GM21717 (cell line): ENCODE results near the gene S100A10.

Source experiments
- ATAC-seq: cut with Tn5 transposase; IDR thresholded peaks from one replicate; pipeline ENCODE4 v1.9.1; 2021; ENCODE audit warnings: mild to moderate bottlenecking, moderate library complexity; ENCODE audit not compliant: unreplicated experiment

S100A10 gene

GRCh38 chr1:151988405-151988923 lies 5.2 kb downstream of the S100A10 start:
- ATAC-seq, result no peak

- no peak for ATAC-seq
These were observed 7.0 kb downstream of the S100A10 start for GRCh38 chr1:151986501-151987190.

GRCh38 chr1:151985768-151986167 lies 7.9 kb downstream of the S100A10 start:
- ATAC-seq, result no peak

DNA sequence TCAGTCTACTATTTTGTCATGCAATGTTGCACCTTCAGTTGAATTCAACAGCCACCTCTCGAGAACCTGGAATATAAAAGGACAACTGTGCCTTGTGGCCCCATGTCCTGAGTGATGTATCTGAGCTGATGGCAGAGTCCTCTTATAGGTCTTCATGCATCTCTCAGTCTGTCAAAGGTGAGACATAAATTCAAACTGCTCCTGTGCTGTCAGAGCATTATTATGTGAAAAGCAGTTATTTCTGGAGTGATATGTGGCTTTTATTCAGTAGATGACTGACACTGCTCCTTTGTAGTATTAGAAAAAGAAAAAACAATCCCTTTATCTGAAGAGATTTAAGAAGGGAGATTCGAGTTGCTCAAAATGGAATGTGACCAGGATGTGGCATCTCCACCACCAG lies 8.4 kb downstream of the S100A10 start:
- ATAC-seq, result no peak

- peak; percentile 95 for ATAC-seq
These were observed 9.2 kb downstream of the S100A10 start for GRCh38 chr1:151984313-151984956.

GRCh38 chr1:151982300-151983005 lies 11.2 kb downstream of the S100A10 start:
- no peak for ATAC-seq

- ATAC-seq, result no peak
These were observed 12.5 kb downstream of the S100A10 start for GRCh38 chr1:151981178-151981525.

DNA sequence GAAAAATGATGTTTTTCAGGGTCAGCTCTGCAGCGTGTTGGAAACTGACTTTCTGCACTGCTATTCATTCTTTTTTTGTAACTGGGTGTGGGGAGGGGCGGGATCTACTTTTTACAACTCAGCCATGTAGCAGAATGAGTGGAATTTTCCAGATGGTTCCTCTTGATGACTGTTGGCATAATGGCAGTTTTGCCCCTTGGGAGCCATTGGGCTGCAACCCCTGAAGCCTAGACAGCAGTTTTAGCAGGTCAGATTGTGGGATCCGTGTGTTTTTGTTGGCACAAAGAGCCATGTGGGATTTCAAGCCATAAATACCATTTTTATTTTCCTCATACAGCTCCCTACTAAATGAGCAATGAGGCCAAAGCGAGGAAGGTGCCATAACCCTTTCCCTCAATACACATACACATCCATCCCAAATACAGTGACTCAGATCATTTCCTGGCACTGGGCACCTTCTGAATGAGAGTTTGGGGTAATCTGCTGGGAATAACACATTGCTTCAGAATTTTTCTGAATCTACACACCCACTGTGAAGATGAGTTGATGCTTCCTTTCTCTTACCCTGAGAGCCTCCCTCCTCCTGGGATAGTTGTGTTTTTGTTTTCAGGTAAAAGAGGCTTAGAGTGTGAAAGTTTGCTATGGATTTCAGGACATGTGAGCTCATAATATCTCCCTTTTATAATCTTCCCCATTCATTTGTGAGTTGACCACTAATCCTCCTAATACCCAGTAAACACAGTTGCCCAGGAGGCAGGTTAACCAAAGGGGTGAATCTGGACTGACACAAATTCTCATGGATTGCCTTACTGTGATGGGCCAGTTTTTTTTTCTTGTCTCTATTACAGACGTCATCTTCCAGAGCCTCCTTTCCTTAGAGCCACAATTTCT lies 13.1 kb downstream of the S100A10 start:
- no peak for ATAC-seq

GRCh38 chr1:151978922-151979321 lies 14.7 kb downstream of the S100A10 start:
- ATAC-seq, result no peak

- no peak for ATAC-seq
These were observed 15.9 kb downstream of the S100A10 start for GRCh38 chr1:151977662-151978230.

DNA sequence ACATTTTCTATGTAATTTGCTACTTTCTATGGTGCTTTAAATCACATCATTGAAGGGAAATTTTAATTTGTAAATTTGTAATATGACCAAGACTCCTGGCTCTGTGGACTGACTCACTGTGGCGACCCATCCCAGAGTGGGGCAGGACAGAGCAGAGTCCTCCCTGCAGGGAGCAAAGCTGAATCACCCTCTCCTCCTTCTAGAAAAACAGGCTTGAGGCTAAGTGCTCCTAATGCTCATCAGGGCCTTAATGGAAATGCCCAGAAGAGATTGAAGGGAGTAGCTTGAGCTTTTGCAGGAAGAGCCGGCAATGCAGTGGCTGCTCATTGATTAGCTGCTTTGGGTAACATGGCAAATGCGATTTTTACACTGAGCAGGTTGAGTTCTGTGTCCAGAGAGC lies 16.8 kb downstream of the S100A10 start:
- ATAC-seq, result no peak

DNA sequence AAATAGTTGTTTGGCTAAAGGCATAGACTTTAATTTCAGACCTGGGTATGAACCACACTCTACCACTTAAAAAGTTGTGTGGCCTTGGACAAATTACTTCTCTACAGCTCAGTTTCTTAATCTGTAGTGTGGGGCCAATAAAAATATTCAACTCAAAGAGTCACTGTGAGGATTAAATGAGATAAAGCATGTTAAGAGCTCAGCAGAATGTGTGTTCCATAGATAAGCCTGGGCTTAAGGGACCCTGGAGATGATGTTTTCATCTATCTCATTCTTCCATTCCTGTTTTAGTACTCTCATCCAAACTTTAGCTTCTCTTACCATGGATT lies 17.7 kb downstream of the S100A10 start:
- no peak for ATAC-seq

DNA sequence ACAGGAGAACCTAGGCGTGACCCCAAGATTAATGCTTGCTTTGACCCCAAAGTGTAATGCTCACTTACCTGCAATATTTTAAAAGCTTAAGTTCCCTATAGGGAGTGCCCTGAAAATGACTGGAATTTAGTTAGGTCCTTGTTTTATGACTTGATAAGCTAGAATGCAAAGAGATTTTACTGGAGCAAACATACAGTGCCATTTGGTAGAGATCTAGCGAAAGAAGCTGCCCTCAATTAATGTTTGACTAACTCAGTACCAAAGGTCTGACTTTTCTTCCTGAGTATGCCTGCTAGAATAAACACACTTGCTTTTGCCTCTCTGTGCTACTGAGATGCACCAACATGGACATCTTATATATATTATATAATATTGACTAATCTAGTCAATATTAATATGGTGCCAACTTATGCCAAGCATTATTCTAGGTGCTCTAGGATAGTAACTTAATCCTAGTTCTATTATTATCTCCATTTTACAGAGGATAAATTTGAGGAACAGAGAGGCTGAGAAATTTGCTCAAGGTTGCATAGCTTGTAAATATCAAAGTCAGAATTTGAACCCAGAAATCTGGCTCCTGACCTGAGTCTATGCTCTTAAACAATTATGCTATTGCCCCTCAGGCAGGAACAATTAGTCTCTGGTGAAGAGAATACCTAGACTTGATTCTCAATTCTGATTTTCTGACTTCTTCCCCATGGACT lies 18.2 kb downstream of the S100A10 start:
- no peak for ATAC-seq

DNA sequence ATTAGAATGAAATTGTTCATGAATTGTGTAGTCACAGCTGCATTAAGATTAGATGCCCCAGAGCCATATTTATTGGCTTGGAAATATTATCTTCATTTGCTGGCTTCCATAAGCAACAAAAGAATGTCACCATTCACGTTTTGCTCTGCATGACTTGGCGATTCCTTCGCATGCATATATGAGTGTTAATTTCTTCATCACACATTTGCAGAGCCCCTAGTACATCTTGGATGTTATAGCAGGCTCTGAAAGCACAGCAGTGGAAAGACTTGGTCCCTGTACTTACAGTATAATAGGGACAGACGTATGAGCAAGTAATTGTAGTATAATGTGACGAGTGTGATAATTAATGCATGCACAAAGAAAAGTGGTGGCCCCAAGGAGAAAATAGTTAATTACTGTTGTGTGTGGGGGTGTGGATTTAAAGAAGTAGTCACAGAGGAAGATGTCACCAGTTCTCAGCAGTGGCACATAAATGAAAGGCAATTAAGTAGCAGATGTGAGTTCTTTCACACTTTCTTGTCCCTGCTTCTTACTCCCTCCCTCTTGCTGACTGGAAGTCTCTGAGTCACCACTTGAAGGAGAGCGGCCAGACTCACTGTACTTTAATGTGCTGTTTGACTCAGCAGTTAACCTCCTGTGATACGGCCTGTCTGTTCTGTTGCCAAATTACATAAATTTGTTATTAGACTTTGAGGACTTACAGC lies 21.0 kb downstream of the S100A10 start:
- no peak for ATAC-seq

- no peak for ATAC-seq
These were observed 23.0 kb downstream of the S100A10 start for GRCh38 chr1:151970626-151971025.

DNA sequence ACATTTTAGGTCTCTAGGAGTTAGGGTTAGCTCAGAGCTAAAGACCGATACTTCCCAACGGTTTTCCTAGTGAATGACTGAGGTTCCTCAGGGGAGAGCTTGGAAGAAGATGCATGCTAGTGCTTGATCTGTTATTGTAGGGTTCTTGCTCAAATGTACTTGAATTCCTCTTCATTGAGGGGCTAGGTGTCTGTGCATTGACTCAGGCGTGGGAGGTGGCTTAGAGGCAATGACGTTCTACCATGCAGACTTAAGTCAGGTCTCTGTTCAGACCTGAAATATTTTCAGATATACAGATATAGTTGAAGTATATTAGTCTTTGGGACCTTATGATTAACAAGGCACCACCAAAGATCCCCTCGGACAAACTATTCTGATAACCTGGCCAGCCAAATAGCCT lies 23.5 kb downstream of the S100A10 start:
- no peak for ATAC-seq

GRCh38 chr1:151968791-151969399 lies 24.8 kb downstream of the S100A10 start:
- no peak for ATAC-seq

DNA sequence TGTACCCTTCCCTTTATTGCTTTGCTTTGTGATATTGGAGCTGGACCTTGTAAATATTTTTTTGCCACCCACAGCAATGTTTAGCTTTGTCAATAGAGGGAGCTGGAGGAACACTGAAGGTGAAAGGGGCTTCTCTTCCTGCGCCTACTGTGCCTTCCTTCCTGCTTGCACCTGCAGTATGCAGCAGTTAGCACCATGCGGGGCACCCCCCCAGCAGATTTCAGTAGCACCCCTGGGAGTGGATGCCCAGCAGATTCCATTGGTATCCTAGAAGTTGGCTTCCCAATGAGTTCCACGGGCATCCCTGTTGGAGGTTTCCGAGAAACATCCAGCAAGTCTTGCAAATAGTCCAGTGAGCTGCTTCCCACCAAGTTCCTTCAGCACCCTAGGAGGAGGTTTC lies 25.6 kb downstream of the S100A10 start:
- ATAC-seq, result no peak

DNA sequence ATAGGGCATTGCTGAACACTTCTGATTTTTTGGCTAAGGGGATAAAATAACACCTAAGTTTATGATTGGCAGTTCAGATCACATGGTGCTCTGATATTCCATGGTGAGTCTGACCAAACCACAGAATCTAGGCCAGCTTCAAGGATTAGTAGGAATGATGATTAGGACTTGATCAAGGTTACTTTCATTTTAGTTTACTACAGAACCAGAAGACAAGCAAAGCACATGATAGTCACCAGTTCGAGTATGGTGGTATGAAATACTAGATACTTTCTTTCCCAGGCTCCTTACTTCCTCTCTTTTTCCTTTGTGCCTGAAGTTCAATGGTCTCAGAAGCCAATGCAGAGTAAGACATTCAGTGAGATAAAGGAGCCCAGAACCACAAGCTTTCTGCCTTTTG lies 26.6 kb downstream of the S100A10 start:
- no peak for ATAC-seq
